HepG2 (cell line): ENCODE data around the gene COPS4. TPM values are rescaled to one million over a fixed set of nuclear protein-coding genes. Genes with fewer than 3 reads are reported as not detected.

ENCODE experiments used
- AGO1 ChIP-seq: fragments of 200-400 bp; formaldehyde crosslinking; IDR thresholded peaks from 2 replicates; pipeline ENCODE4 v1.6.1; 2017; ENCODE audit warnings: mild to moderate bottlenecking, low read depth, low read length, moderate library complexity; ENCODE audit not compliant: poor library complexity, severe bottlenecking
- IKZF1 ChIP-seq: fragments of 450-650 bp; IDR thresholded peaks from 2 replicates; pipeline ENCODE4 v1.7.1; 2016
- KDM3A ChIP-seq: IDR thresholded peaks from 2 replicates; pipeline ENCODE4 v1.6.1; 2018; ENCODE audit warnings: low read depth, missing compliant biosample characterization
- KDM5A ChIP-seq: fragments of 200-600 bp; sonication (generic); IDR thresholded peaks from 2 replicates; pipeline ENCODE4 v1.7.0; 2018; ENCODE audit warnings: antibody characterized with exemption, mild to moderate bottlenecking, low read length, borderline replicate concordance
- SNRNP70 ChIP-seq: fragments of 200-400 bp; formaldehyde crosslinking; IDR thresholded peaks from 2 replicates; pipeline ENCODE4 v1.6.1; 2017; ENCODE audit warnings: mild to moderate bottlenecking, low read depth, low read length, moderate library complexity
- ZBTB1 ChIP-seq: sonication (generic); formaldehyde crosslinking; IDR thresholded peaks from 2 replicates; pipeline ENCODE4 v1.4.0; 2020; ENCODE audit warnings: missing genetic modification reagents, borderline replicate concordance
- ZFP82 ChIP-seq: sonication (generic); formaldehyde crosslinking; IDR thresholded peaks from 2 replicates; pipeline ENCODE4 v1.5.1; 2020; ENCODE audit warnings: mild to moderate bottlenecking, missing genetic modification reagents, borderline replicate concordance
- ZNF274 ChIP-seq: sonication (generic); formaldehyde crosslinking; IDR thresholded peaks from 2 replicates; pipeline ENCODE4 v1.5.1; 2020; ENCODE audit warnings: mild to moderate bottlenecking, missing genetic modification reagents
- ZNF530 ChIP-seq: sonication (generic); formaldehyde crosslinking; IDR thresholded peaks from 2 replicates; pipeline ENCODE4 v1.5.0; 2020; ENCODE audit warnings: low read depth, mild to moderate bottlenecking, missing genetic modification reagents
- ZNF720 ChIP-seq: sonication (generic); formaldehyde crosslinking; IDR thresholded peaks from 2 replicates; pipeline ENCODE4 v1.4.0; 2020; ENCODE audit warnings: missing genetic modification reagents
- polyA plus RNA-seq, 8 experiments: library from polyadenylated mRNA; depleted of rRNA in 3 of 8; stranded (reverse) in 7 of 8; unstranded in 1 of 8; fragments of >200 nt; fragmentation: Illumina TruSeq in 4 of 8; extraction: Trizol in 4 of 8; gene quantifications; 2 replicates each; pipeline versions ENCODE4 v1.2.1 to v1.2.3, GENCODE V29; 2011 to 2016; ENCODE audit warnings: low read depth in 4 of 8, missing spikeins in 1 of 8, mixed read lengths in 1 of 8; ENCODE audit not compliant: insufficient read depth in 1 of 8
- total RNA-seq, 5 experiments: library from RNA; depleted of rRNA; stranded (reverse); fragments of >200 nt; fragmentation: Illumina TruSeq; extraction: Trizol; gene quantifications; 2 replicates each; pipeline ENCODE4 v1.2.3, GENCODE V29; 2016; ENCODE audit warnings: low read depth in 1 of 5
- TF ChIP-seq, protein P1 (sequence below): sonication (generic); formaldehyde crosslinking; IDR thresholded peaks from 2 replicates; pipeline ENCODE4 v1.9.0; 2021; ENCODE audit warnings: missing genetic modification reagents, mild to moderate bottlenecking, borderline replicate concordance
- TF ChIP-seq, protein P2 (sequence below): sonication (generic); formaldehyde crosslinking; IDR thresholded peaks from 2 replicates; pipeline ENCODE4 v1.4.0; 2020; ENCODE audit warnings: missing genetic modification reagents, borderline replicate concordance
- TF ChIP-seq, protein P3 (sequence below): sonication (generic); formaldehyde crosslinking; IDR thresholded peaks from 2 replicates; pipeline ENCODE4 v1.5.0; 2020; ENCODE audit warnings: missing genetic modification reagents, mild to moderate bottlenecking, borderline replicate concordance
- TF ChIP-seq, protein P4 (sequence below): sonication (generic); formaldehyde crosslinking; IDR thresholded peaks from 2 replicates; pipeline ENCODE4 v1.4.0; 2020; ENCODE audit warnings: missing genetic modification reagents
- TF ChIP-seq, protein P5 (sequence below): sonication (generic); formaldehyde crosslinking; IDR thresholded peaks from 2 replicates; pipeline ENCODE4 v1.4.0; 2020; ENCODE audit warnings: missing genetic modification reagents, mild to moderate bottlenecking, borderline replicate concordance

The COPS4 gene
- total and polyA plus RNA-seq, 2 of the 13 experiments (the other 11 are each of a cell fraction or from before 2014, with no cell fraction given): 28.8 to 52.5 TPM

DNA sequence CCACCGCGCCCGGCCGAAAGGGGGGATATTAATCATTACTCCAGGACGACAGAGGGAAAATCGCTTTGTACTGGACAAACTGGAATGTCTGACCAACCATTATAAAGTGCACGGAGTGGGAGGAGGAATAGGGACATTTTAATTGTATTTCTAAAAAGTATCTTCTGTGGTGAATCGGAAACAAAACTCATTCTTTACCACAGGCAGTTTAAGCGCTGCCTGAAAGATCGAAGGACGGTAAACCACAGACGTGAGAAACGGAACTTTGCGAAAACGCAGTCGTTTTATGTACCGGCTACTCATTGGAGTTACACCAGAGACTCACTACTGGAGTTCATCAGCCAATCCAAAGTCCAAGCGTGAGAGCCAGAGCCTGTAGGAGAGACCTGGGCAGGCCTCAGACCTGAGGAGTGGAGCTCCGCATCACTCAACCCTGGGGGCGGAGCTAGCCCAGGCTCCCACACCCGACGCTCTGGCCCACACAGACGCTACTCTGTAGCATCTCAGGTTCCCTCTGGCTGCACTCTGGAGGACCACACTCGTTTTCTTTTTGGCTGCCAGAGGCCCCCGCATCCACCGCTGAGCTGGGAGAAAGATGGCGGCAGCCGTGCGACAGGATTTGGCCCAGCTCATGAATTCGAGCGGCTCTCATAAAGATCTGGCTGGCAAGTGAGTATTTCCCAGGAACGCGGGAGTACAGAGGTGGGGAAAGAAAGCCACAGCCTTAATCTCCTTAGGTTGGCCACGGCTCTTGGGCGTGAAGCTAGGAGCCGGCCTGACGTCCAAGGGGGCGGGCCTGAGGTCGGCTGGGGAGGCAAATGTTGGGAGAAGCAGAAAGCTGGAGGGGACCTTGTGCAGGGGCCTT is at the start of gene COPS4 (continued):
- TF ChIP-seq, protein P1, sequence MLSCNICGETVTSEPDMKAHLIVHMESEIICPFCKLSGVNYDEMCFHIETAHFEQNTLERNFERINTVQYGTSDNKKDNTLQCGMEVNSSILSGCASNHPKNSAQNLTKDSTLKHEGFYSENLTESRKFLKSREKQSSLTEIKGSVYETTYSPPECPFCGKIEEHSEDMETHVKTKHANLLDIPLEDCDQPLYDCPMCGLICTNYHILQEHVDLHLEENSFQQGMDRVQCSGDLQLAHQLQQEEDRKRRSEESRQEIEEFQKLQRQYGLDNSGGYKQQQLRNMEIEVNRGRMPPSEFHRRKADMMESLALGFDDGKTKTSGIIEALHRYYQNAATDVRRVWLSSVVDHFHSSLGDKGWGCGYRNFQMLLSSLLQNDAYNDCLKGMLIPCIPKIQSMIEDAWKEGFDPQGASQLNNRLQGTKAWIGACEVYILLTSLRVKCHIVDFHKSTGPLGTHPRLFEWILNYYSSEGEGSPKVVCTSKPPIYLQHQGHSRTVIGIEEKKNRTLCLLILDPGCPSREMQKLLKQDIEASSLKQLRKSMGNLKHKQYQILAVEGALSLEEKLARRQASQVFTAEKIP (CRISPR knock-in tag): no peak
- peak; percentile 72; the same call in 1 of the 2 replicates for TF ChIP-seq KDM3A
- TF ChIP-seq, protein P2, sequence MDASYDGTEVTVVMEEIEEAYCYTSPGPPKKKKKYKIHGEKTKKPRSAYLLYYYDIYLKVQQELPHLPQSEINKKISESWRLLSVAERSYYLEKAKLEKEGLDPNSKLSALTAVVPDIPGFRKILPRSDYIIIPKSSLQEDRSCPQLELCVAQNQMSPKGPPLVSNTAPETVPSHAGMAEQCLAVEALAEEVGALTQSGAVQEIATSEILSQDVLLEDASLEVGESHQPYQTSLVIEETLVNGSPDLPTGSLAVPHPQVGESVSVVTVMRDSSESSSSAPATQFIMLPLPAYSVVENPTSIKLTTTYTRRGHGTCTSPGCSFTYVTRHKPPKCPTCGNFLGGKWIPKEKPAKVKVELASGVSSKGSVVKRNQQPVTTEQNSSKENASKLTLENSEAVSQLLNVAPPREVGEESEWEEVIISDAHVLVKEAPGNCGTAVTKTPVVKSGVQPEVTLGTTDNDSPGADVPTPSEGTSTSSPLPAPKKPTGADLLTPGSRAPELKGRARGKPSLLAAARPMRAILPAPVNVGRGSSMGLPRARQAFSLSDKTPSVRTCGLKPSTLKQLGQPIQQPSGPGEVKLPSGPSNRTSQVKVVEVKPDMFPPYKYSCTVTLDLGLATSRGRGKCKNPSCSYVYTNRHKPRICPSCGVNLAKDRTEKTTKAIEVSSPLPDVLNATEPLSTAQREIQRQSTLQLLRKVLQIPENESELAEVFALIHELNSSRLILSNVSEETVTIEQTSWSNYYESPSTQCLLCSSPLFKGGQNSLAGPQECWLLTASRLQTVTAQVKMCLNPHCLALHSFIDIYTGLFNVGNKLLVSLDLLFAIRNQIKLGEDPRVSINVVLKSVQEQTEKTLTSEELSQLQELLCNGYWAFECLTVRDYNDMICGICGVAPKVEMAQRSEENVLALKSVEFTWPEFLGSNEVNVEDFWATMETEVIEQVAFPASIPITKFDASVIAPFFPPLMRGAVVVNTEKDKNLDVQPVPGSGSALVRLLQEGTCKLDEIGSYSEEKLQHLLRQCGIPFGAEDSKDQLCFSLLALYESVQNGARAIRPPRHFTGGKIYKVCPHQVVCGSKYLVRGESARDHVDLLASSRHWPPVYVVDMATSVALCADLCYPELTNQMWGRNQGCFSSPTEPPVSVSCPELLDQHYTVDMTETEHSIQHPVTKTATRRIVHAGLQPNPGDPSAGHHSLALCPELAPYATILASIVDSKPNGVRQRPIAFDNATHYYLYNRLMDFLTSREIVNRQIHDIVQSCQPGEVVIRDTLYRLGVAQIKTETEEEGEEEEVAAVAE (CRISPR knock-in tag): peak; percentile 89
- TF ChIP-seq, protein P3, sequence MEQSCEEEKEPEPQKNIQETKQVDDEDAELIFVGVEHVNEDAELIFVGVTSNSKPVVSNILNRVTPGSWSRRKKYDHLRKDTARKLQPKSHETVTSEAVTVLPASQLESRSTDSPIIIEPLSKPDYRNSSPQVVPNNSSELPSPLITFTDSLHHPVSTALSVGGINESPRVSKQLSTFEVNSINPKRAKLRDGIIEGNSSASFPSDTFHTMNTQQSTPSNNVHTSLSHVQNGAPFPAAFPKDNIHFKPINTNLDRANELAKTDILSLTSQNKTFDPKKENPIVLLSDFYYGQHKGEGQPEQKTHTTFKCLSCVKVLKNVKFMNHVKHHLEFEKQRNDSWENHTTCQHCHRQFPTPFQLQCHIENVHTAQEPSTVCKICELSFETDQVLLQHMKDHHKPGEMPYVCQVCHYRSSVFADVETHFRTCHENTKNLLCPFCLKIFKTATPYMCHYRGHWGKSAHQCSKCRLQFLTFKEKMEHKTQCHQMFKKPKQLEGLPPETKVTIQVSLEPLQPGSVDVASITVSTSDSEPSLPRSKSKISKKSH: no peak
- no peak for TF ChIP-seq SNRNP70
- peak; percentile 75; the same call in 1 of the 2 replicates for TF ChIP-seq ZNF274
- TF ChIP-seq AGO1: no peak
- TF ChIP-seq ZNF720 (CRISPR knock-in tag): no peak
- TF ChIP-seq KDM5A: peak; percentile 78
- TF ChIP-seq ZBTB1 (CRISPR knock-in tag): no peak
- TF ChIP-seq, protein P4, sequence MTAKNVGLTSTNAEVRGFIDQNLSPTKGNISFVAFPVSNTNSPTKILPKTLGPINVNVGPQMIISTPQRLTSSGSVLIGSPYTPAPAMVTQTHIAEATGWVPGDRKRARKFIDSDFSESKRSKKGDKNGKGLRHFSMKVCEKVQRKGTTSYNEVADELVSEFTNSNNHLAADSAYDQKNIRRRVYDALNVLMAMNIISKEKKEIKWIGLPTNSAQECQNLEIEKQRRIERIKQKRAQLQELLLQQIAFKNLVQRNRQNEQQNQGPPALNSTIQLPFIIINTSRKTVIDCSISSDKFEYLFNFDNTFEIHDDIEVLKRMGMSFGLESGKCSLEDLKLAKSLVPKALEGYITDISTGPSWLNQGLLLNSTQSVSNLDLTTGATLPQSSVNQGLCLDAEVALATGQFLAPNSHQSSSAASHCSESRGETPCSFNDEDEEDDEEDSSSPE: peak; percentile 68
- no peak for TF ChIP-seq ZFP82
- no peak for TF ChIP-seq IKZF1
- TF ChIP-seq, protein P5, sequence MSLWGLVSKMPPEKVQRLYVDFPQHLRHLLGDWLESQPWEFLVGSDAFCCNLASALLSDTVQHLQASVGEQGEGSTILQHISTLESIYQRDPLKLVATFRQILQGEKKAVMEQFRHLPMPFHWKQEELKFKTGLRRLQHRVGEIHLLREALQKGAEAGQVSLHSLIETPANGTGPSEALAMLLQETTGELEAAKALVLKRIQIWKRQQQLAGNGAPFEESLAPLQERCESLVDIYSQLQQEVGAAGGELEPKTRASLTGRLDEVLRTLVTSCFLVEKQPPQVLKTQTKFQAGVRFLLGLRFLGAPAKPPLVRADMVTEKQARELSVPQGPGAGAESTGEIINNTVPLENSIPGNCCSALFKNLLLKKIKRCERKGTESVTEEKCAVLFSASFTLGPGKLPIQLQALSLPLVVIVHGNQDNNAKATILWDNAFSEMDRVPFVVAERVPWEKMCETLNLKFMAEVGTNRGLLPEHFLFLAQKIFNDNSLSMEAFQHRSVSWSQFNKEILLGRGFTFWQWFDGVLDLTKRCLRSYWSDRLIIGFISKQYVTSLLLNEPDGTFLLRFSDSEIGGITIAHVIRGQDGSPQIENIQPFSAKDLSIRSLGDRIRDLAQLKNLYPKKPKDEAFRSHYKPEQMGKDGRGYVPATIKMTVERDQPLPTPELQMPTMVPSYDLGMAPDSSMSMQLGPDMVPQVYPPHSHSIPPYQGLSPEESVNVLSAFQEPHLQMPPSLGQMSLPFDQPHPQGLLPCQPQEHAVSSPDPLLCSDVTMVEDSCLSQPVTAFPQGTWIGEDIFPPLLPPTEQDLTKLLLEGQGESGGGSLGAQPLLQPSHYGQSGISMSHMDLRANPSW (CRISPR knock-in tag): peak; percentile 92; the same call in 1 of the 2 replicates
- TF ChIP-seq ZNF530 (CRISPR knock-in tag): peak; percentile 56; the same call in 1 of the 2 replicates
